ENCODE data around the gene GTF2IRD2. TPM values are rescaled to one million over a fixed set of nuclear protein-coding genes. Genes with fewer than 3 reads are reported as not detected.
"Not testable (repeated sequence)": the region's sequence is repeated elsewhere in the genome, so short reads cannot be mapped to it uniquely, and the experiment has no call there.

GTF2IRD2 gene
- polyA plus RNA-seq, 2 donors, result 7.8 to 14.4 TPM

DNA sequence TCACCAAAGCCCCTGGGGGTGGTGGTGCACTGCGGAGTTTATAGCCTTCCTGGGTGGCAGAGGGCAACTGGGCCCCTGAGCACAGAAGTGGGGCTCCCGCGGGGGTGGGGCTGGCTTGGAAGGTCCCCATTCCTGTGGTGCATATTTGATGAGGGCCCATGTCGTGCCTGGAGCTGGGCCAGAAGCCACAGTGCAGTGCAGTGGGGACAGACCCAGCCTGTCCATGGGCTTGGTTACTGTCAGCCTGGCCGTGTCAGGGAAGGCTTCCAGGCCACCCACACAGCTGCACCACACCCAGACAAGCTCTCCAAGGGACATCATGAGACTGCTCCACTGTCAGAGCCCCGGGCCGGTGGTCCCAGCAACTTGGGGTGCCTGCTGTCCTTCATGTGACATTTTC, 84.9 kb downstream of the GTF2IRD2 start:
- H3K4me1 ChIP-seq (ENCODE audit: control insufficient read depth in 2 of 2, insufficient read depth in 2 of 2, low read length in 1 of 2); H3K9me3 ChIP-seq (ENCODE audit: control insufficient read depth in 2 of 2, insufficient read depth in 1 of 2, low read depth in 1 of 2, low read length in 1 of 2); H3K4me3 ChIP-seq (ENCODE audit: low read depth in 1 of 2, low read length in 2 of 2); H3K27ac ChIP-seq (ENCODE audit: low read depth in 2 of 2, low read length in 1 of 2); H3K27me3 ChIP-seq (ENCODE audit: control insufficient read depth in 1 of 2, insufficient read depth in 2 of 2, low read length in 2 of 2); H3K36me3 ChIP-seq (ENCODE audit: control insufficient read depth in 2 of 2, insufficient read depth in 2 of 2, low read length in 1 of 2): not testable (repeated sequence)
- WGBS, 2 donors, result no CpG with 5 or more reads among the region's 7 CpGs

DNA sequence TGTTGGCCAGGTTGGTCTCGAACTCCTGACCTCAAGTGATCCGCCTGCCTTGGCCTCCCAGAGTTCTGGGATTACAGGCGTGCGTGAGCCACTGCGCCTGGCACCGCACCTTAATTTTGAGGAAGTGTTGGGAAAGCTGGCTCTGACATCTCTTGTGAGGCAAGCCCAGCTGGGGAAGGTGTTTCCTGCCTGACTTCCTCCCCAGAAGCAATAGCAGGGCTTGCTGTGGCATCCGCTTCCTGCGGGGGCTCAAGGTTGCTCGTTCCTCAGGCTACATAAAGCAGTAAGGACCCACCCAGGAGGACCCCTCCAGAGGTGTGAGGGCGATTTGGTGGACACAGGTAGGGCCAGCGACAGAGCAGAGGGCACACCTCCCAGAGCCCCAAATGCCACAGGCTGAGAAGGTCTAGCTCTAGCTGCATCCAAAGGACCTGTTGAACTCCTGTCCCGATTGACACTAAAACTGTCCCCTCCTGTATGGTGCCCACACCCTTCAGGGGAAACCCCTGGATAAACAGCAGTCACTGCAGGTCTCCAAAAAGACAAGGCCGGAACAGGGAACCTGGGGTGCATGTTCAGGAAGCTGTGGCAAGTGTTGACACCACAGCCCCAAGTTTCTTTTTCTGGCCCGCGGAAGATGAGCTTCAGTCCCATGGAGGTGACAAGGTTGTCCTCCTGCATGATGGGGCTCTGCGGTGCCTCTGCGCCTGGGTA, 86.0 kb downstream of the GTF2IRD2 start:
- not testable (repeated sequence) for H3K4me3 ChIP-seq (ENCODE audit: low read depth in 1 of 2, low read length in 2 of 2)
- no CpG with 5 or more reads among the region's 17 CpGs for WGBS, 2 donors

DNA sequence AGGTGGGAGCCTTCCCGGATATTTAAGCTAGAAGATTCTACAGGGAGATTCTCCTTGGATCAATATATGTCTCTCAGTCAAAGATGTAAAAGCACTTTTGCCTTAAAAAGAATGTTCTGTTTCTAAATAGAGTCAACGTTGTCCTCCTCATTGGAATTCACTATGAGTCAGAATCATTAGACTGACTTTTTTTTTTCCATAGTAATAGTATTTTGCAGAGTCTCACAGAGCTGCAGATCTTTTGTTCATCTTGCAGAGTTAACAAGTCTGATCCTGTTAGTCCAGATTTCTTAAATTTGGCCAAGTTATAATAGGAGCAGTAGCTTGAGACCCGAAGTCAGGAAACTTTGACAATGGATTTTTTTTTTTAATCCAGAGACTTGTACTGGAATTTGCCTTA, 92.4 kb downstream of the GTF2IRD2 start:
- not testable (repeated sequence) for H3K9me3 ChIP-seq (ENCODE audit: control insufficient read depth in 2 of 2, insufficient read depth in 1 of 2, low read depth in 1 of 2, low read length in 1 of 2); H3K27me3 ChIP-seq (ENCODE audit: control insufficient read depth in 1 of 2, insufficient read depth in 2 of 2, low read length in 2 of 2); H3K4me1 ChIP-seq (ENCODE audit: control insufficient read depth in 2 of 2, insufficient read depth in 2 of 2, low read length in 1 of 2); H3K4me3 ChIP-seq (ENCODE audit: low read depth in 1 of 2, low read length in 2 of 2); H3K36me3 ChIP-seq (ENCODE audit: control insufficient read depth in 2 of 2, insufficient read depth in 2 of 2, low read length in 1 of 2)
- WGBS, 2 donors, result no CpG with 5 or more reads among the region's 3 CpGs
- H3K27ac ChIP-seq (ENCODE audit: low read depth in 2 of 2, low read length in 1 of 2), result peak overlapping the region in 1 of 2 donors; percentile 55

More for the DNA sequence above, 86.0 kb downstream of the GTF2IRD2 start:
- H3K9me3 ChIP-seq (ENCODE audit: control insufficient read depth in 2 of 2, insufficient read depth in 1 of 2, low read depth in 1 of 2, low read length in 1 of 2); H3K27me3 ChIP-seq (ENCODE audit: control insufficient read depth in 1 of 2, insufficient read depth in 2 of 2, low read length in 2 of 2); H3K4me1 ChIP-seq (ENCODE audit: control insufficient read depth in 2 of 2, insufficient read depth in 2 of 2, low read length in 1 of 2); H3K27ac ChIP-seq (ENCODE audit: low read depth in 2 of 2, low read length in 1 of 2); H3K36me3 ChIP-seq (ENCODE audit: control insufficient read depth in 2 of 2, insufficient read depth in 2 of 2, low read length in 1 of 2): not testable (repeated sequence)

DNA sequence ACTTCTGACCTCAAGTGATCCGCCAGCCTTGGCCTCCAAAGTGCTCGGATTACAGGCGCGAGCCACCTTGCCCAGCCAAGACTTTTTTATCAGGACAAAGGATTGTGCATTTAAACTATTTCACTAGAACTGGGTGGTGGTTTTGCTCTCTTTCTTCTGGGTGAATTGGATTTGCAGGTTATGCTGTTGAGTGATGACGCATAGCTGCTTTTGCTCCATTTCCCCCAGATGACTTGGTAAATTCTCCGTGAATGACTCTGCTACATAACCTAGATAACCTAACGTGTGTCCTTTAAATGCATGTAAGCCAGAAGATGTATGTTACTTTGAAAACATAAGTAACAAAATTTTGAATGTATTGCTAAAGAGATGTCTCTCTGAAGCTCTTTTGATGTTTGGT, 93.1 kb downstream of the GTF2IRD2 start:
- H3K4me3 ChIP-seq (ENCODE audit: low read depth in 1 of 2, low read length in 2 of 2); H3K9me3 ChIP-seq (ENCODE audit: control insufficient read depth in 2 of 2, insufficient read depth in 1 of 2, low read depth in 1 of 2, low read length in 1 of 2); H3K4me1 ChIP-seq (ENCODE audit: control insufficient read depth in 2 of 2, insufficient read depth in 2 of 2, low read length in 1 of 2); H3K27ac ChIP-seq (ENCODE audit: low read depth in 2 of 2, low read length in 1 of 2); H3K27me3 ChIP-seq (ENCODE audit: control insufficient read depth in 1 of 2, insufficient read depth in 2 of 2, low read length in 2 of 2); H3K36me3 ChIP-seq (ENCODE audit: control insufficient read depth in 2 of 2, insufficient read depth in 2 of 2, low read length in 1 of 2): not testable (repeated sequence)
- no CpG with 5 or more reads among the region's 7 CpGs for WGBS, 2 donors

DNA sequence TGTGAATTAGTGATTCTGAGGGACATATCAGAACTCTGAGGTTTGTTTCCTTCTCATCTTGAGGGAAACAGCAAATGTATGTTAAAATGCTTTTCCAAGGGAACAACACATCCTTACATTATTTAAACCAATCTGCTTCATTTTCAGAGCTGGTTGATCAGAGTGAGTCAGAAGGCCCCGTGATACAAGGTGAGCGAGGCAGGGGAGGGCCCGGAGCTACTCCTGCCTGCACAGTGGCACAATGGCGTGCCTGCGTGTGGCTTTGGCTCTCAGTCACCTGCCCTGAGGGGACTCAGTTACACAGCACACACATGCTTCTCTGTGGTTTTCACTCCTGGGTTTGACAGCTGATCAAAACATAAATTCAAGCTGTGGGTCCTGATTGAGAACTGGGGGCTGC, 94.7 kb downstream of the GTF2IRD2 start:
- H3K27ac ChIP-seq (ENCODE audit: low read depth in 2 of 2, low read length in 1 of 2); H3K4me1 ChIP-seq (ENCODE audit: control insufficient read depth in 2 of 2, insufficient read depth in 2 of 2, low read length in 1 of 2); H3K9me3 ChIP-seq (ENCODE audit: control insufficient read depth in 2 of 2, insufficient read depth in 1 of 2, low read depth in 1 of 2, low read length in 1 of 2); H3K27me3 ChIP-seq (ENCODE audit: control insufficient read depth in 1 of 2, insufficient read depth in 2 of 2, low read length in 2 of 2); H3K36me3 ChIP-seq (ENCODE audit: control insufficient read depth in 2 of 2, insufficient read depth in 2 of 2, low read length in 1 of 2); H3K4me3 ChIP-seq (ENCODE audit: low read depth in 1 of 2, low read length in 2 of 2): not testable (repeated sequence)
- WGBS, 2 donors, result no CpG with 5 or more reads among the region's 5 CpGs

DNA sequence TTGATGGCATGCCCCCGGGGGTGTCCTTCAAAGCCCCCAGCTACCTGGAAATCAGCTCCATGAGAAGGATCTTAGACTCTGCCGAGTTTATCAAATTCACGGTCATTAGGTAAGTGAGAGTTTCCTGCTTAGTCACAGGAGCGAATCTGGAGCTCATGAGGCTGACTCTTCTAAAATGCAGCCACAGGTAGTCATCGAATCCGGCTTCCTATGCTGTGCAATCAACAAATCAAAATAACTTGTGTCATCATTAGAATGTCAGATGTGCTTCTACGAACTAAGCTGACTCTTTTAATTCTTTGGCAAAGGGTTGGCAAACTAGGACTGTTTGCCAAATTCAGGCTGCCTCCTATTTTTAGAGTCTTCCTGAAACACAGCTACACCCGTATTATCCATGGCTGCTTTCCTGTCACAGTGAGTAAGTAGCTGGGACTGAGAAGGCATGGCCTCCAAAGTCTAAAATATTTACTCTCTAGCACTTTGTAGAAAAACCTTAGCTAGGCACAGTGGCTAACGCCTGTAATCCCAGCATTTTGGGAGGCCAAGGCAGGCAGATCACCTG, 97.4 kb downstream of the GTF2IRD2 start:
- no CpG with 5 or more reads among the region's 9 CpGs for WGBS, 2 donors

More for the DNA sequence above, 97.4 kb downstream of the GTF2IRD2 start:
- H3K4me1 ChIP-seq (ENCODE audit: control insufficient read depth in 2 of 2, insufficient read depth in 2 of 2, low read length in 1 of 2); H3K27ac ChIP-seq (ENCODE audit: low read depth in 2 of 2, low read length in 1 of 2); H3K36me3 ChIP-seq (ENCODE audit: control insufficient read depth in 2 of 2, insufficient read depth in 2 of 2, low read length in 1 of 2); H3K9me3 ChIP-seq (ENCODE audit: control insufficient read depth in 2 of 2, insufficient read depth in 1 of 2, low read depth in 1 of 2, low read length in 1 of 2); H3K4me3 ChIP-seq (ENCODE audit: low read depth in 1 of 2, low read length in 2 of 2); H3K27me3 ChIP-seq (ENCODE audit: control insufficient read depth in 1 of 2, insufficient read depth in 2 of 2, low read length in 2 of 2): not testable (repeated sequence)

Other genes starting within 250 kb of the GTF2IRD2 start
- gene GTF2I, start 193.9 kb downstream of the GTF2IRD2 start, polyA plus RNA-seq, result 10 to 100 TPM; 33.5 to 40.9 TPM
- gene NCF1, start 77.6 kb downstream of the GTF2IRD2 start, polyA plus RNA-seq, result 1 to 10 TPM; 1.9 to 2.9 TPM
- 1 to 10 TPM in 1 of 2 donors, under 1 TPM in 1; 0.91 to 3.3 TPM for gene CASTOR2, start 113.1 kb upstream of the GTF2IRD2 start, polyA plus RNA-seq
- 10 to 100 TPM; 15.5 to 27.3 TPM for gene RCC1L, start 222.2 kb upstream of the GTF2IRD2 start, polyA plus RNA-seq
- gene GTF2IRD2B, start 241.0 kb upstream of the GTF2IRD2 start, polyA plus RNA-seq, result 10 to 100 TPM in 1 of 2 donors, 1 to 10 TPM in 1; 9.3 to 11.5 TPM